ENCODE results near the gene MRFAP1L1.
"Not testable (repeated sequence)": the region's sequence is repeated elsewhere in the genome, so short reads cannot be mapped to it uniquely, and the experiment has no call there.

The MRFAP1L1 gene

GRCh38 chr4:6686104-6686787, 23.4 kb downstream of the MRFAP1L1 start:
- no peak for DNase-seq

GRCh38 chr4:6684656-6685055, 25.0 kb downstream of the MRFAP1L1 start:
- no peak for DNase-seq

- no peak for DNase-seq
These were observed 26.6 kb downstream of the MRFAP1L1 start for GRCh38 chr4:6682862-6683590.

GRCh38 chr4:6681191-6681590, 28.5 kb downstream of the MRFAP1L1 start:
- no peak for DNase-seq

GRCh38 chr4:6680372-6681034, 29.2 kb downstream of the MRFAP1L1 start:
- DNase-seq: no peak

- no peak for DNase-seq
These were observed 32.7 kb downstream of the MRFAP1L1 start for GRCh38 chr4:6676722-6677558.

- no peak for DNase-seq
These were observed 35.0 kb downstream of the MRFAP1L1 start for GRCh38 chr4:6674500-6675149.

GRCh38 chr4:6673660-6674499, 35.8 kb downstream of the MRFAP1L1 start:
- DNase-seq: peak; percentile 80

GRCh38 chr4:6673191-6673659, 36.4 kb downstream of the MRFAP1L1 start:
- not testable (repeated sequence) for DNase-seq

- not testable (repeated sequence) for DNase-seq
These were observed 37.0 kb downstream of the MRFAP1L1 start for GRCh38 chr4:6672541-6673190.

GRCh38 chr4:6672131-6672530, 37.5 kb downstream of the MRFAP1L1 start:
- no peak for DNase-seq

- no peak for DNase-seq
These were observed 38.0 kb downstream of the MRFAP1L1 start for GRCh38 chr4:6671648-6672047.

GRCh38 chr4:6668391-6668790, 41.3 kb downstream of the MRFAP1L1 start:
- no peak for DNase-seq

GRCh38 chr4:6665320-6665654, 44.4 kb downstream of the MRFAP1L1 start:
- DNase-seq: no peak

- no peak for DNase-seq
These were observed 45.9 kb downstream of the MRFAP1L1 start for GRCh38 chr4:6663596-6664393.

GRCh38 chr4:6662591-6662990, 47.1 kb downstream of the MRFAP1L1 start:
- no peak for DNase-seq

GRCh38 chr4:6660430-6660829, 49.2 kb downstream of the MRFAP1L1 start:
- no peak for DNase-seq

GRCh38 chr4:6659897-6660296, 49.8 kb downstream of the MRFAP1L1 start:
- no peak for DNase-seq

- DNase-seq: no peak
These were observed 51.0 kb downstream of the MRFAP1L1 start for GRCh38 chr4:6658597-6659075.

- no peak for DNase-seq
These were observed 51.5 kb downstream of the MRFAP1L1 start for GRCh38 chr4:6658209-6658595.

Data from NCI-H1436 (cell line).